Neural progenitor cell (in vitro differentiated cells): ENCODE measurements around the gene SLC22A16.

Experiments
- EZH2 ChIP-seq: fragments of 200-600 bp; sonication (generic); IDR thresholded peaks from 2 replicates; pipeline ENCODE4 v1.6.1; 2017; ENCODE audit warnings: antibody characterized with exemption, mild to moderate bottlenecking, moderate library complexity
- TF ChIP-seq, protein P1 (sequence below): fragments of 200-600 bp; sonication (generic); IDR thresholded peaks from 2 replicates; pipeline ENCODE4 v1.5.1; 2017; ENCODE audit warnings: antibody characterized with exemption, mild to moderate bottlenecking

DNA sequence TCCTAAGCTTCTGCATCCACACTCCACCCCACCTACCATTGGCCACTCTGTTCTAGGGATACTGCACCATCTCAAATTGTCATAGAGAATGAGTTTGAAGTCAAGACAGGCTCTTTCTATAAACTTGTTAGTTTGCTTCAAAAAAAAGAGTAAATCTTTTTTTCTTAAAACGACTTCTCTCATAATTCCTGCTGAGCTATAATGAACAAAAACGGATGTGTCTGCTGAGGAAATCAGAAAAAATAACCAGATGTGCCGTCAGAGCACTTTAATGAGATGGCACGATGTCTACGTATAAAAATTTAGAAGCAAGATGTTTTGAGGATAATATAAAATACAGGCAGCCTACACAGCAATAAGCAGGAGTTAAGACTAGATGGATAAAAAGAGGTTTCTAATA, 37.1 kb downstream of the SLC22A16 start:
- TF ChIP-seq, protein P1, sequence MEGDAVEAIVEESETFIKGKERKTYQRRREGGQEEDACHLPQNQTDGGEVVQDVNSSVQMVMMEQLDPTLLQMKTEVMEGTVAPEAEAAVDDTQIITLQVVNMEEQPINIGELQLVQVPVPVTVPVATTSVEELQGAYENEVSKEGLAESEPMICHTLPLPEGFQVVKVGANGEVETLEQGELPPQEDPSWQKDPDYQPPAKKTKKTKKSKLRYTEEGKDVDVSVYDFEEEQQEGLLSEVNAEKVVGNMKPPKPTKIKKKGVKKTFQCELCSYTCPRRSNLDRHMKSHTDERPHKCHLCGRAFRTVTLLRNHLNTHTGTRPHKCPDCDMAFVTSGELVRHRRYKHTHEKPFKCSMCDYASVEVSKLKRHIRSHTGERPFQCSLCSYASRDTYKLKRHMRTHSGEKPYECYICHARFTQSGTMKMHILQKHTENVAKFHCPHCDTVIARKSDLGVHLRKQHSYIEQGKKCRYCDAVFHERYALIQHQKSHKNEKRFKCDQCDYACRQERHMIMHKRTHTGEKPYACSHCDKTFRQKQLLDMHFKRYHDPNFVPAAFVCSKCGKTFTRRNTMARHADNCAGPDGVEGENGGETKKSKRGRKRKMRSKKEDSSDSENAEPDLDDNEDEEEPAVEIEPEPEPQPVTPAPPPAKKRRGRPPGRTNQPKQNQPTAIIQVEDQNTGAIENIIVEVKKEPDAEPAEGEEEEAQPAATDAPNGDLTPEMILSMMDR: no peak
- TF ChIP-seq EZH2: no peak
